H1 (cell line): ENCODE data around the gene ZNF30. TPM values are rescaled to one million over a fixed set of nuclear protein-coding genes. Genes with fewer than 3 reads are reported as not detected.

Experiments
- CTCF ChIA-PET: fragments of 300-600 bp; sonication (Branson Sonifier 250); formaldehyde crosslinking; loops from one replicate; lab custom pipeline; 2021; ENCODE audit not compliant: partially characterized antibody; lab: Charles Lee
- POLR2A ChIA-PET: fragments of 300-600 bp; sonication (Branson Sonifier 250); formaldehyde crosslinking; loops from one replicate; lab custom pipeline; 2021; ENCODE audit warnings: inconsistent platforms; ENCODE audit not compliant: partially characterized antibody; lab: Charles Lee
- DNase-seq, 2 experiments: peaks; one replicate each; pipeline versions ENCODE4 v3.0.0 to v3.0.0-alpha.2; 2010 to 2022; ENCODE audit warnings: low spot score in 2 of 2, low read depth in 1 of 2, mixed read lengths in 1 of 2
- FAIRE-seq: peaks from 2 replicates; lab custom pipeline; 2011; peaks lifted over from hg19 to GRCh38; lab: Jason Lieb, UNC
- H2AFZ ChIP-seq: 2 replicates; pipeline ENCODE4 v1.8.1; 2012; ENCODE audit warnings: low read length, inconsistent platforms
- H2AK5ac ChIP-seq: 2 replicates; pipeline ENCODE4 v1.6.1; 2013; ENCODE audit warnings: low read depth, low read length
- H2BK120ac ChIP-seq: replicated peaks from 2 replicates; pipeline ENCODE3; 2013; ENCODE audit warnings: low read depth, low read length, inconsistent platforms
- H2BK12ac ChIP-seq: 2 replicates; pipeline ENCODE4 v1.6.1; 2013; ENCODE audit warnings: low read depth, low read length
- H2BK15ac ChIP-seq: 2 replicates; pipeline ENCODE4 v1.6.1; 2013; ENCODE audit warnings: low read length
- H2BK20ac ChIP-seq: 2 replicates; pipeline ENCODE4 v1.6.1; 2013; ENCODE audit warnings: low read length
- H2BK5ac ChIP-seq: 2 replicates; pipeline ENCODE4 v1.6.1; 2013; ENCODE audit warnings: low read depth, low read length
- H3K14ac ChIP-seq: 2 replicates; pipeline ENCODE4 v1.6.1; 2013; ENCODE audit warnings: inconsistent platforms; ENCODE audit not compliant: insufficient read length
- H3K18ac ChIP-seq: 2 replicates; pipeline ENCODE4 v1.6.1; 2013; ENCODE audit warnings: low read length; ENCODE audit errors: extremely low read depth
- H3K23ac ChIP-seq: 2 replicates; pipeline ENCODE4 v1.6.1; 2013; ENCODE audit warnings: inconsistent platforms; ENCODE audit not compliant: insufficient read length
- H3K23me2 ChIP-seq: 2 replicates; pipeline ENCODE4 v1.6.1; 2013; ENCODE audit warnings: low read depth, low read length
- H3K27ac ChIP-seq: 2 replicates; pipeline ENCODE4 v1.6.1; 2011; ENCODE audit warnings: low read depth, low read length, inconsistent platforms
- H3K27me3 ChIP-seq, 4 experiments: replicated peaks in 1 of 4; 1 replicate in 1 of 4; 2 replicates in 3 of 4; pipeline versions ENCODE4 v1.6.1 to v1.8.1; 2011 to 2013; ENCODE audit warnings: low read length in 3 of 4, mild to moderate bottlenecking in 3 of 4, inconsistent platforms in 2 of 4, mixed read lengths in 2 of 4, moderate library complexity in 1 of 4; ENCODE audit not compliant: control insufficient read depth in 3 of 4, insufficient read depth in 3 of 4; ENCODE audit errors: extremely low read depth in 1 of 4
- H3K36me3 ChIP-seq, 4 experiments: 2 replicates each; pipeline versions ENCODE4 v1.6.1 to v1.8.1; 2011 to 2013; ENCODE audit warnings: mild to moderate bottlenecking in 4 of 4, low read length in 3 of 4, moderate library complexity in 2 of 4, control low read depth in 1 of 4, inconsistent platforms in 1 of 4; ENCODE audit not compliant: insufficient read depth in 4 of 4, control insufficient read depth in 2 of 4
- H3K4ac ChIP-seq: replicated peaks from 2 replicates; pipeline ENCODE3; 2013; ENCODE audit warnings: low read length, low read depth, mixed read lengths, inconsistent platforms; ENCODE audit not compliant: insufficient read length
- H3K4me1 ChIP-seq, 4 experiments: replicated peaks in 1 of 4; 1 replicate in 1 of 4; 2 replicates in 3 of 4; pipeline versions ENCODE4 v1.6.1 to v1.8.1; 2011 to 2013; ENCODE audit warnings: low read length in 3 of 4, inconsistent platforms in 2 of 4, mixed read lengths in 1 of 4; ENCODE audit not compliant: insufficient read depth in 4 of 4, control insufficient read depth in 3 of 4
- H3K4me2 ChIP-seq, 2 experiments: 2 replicates each; pipeline versions ENCODE4 v1.6.1 to v1.8.1; 2011 to 2013; ENCODE audit warnings: low read depth in 2 of 2, low read length in 2 of 2, control low read depth in 1 of 2, inconsistent platforms in 1 of 2, mild to moderate bottlenecking in 1 of 2; ENCODE audit not compliant: insufficient read depth in 1 of 2
- H3K4me3 ChIP-seq, 4 experiments: fragments of 200-600, 300-600 bp in 1 of 4; sonication (generic), shearing (Covaris generic), sonication (Bioruptor Twin) in 1 of 4; 2 replicates each; pipeline versions ENCODE4 v1.5.1 to v1.8.1; 2011 to 2016; ENCODE audit warnings: low read length in 4 of 4, low read depth in 3 of 4, control low read depth in 2 of 4, inconsistent platforms in 2 of 4, mild to moderate bottlenecking in 2 of 4, mixed read lengths in 1 of 4, moderate library complexity in 1 of 4; ENCODE audit not compliant: insufficient read depth in 2 of 4; ENCODE audit errors: extremely low read depth in 1 of 4
- H3K56ac ChIP-seq: replicated peaks from 2 replicates; pipeline ENCODE3; 2013; ENCODE audit warnings: low read depth, mild to moderate bottlenecking, mixed read lengths, low read length, inconsistent platforms; ENCODE audit not compliant: insufficient read length
- H3K79me1 ChIP-seq: 2 replicates; pipeline ENCODE4 v1.6.1; 2013; ENCODE audit warnings: low read depth, low read length, control low read depth
- H3K79me2 ChIP-seq, 2 experiments: 2 replicates each; pipeline versions ENCODE4 v1.6.1 to v1.8.1; 2012 to 2013; ENCODE audit warnings: low read length in 2 of 2, mild to moderate bottlenecking in 2 of 2, inconsistent platforms in 1 of 2; ENCODE audit not compliant: insufficient read depth in 2 of 2, control insufficient read depth in 1 of 2
- H3K9ac ChIP-seq, 4 experiments: replicated peaks in 1 of 4; 1 replicate in 1 of 4; 2 replicates in 3 of 4; pipeline versions ENCODE4 v1.6.1 to v1.8.1; 2011 to 2013; ENCODE audit warnings: low read depth in 3 of 4, low read length in 3 of 4, control low read depth in 2 of 4, mild to moderate bottlenecking in 2 of 4, moderate library complexity in 2 of 4, inconsistent platforms in 1 of 4; ENCODE audit errors: extremely low read depth in 1 of 4
- H3K9me3 ChIP-seq, 2 experiments: 2 replicates each; pipeline versions ENCODE4 v1.6.1 to v1.8.1; 2012 to 2013; ENCODE audit warnings: mild to moderate bottlenecking in 2 of 2, moderate library complexity in 2 of 2, control low read depth in 1 of 2, inconsistent platforms in 1 of 2, low read depth in 1 of 2, low read length in 1 of 2, mixed read lengths in 1 of 2; ENCODE audit not compliant: insufficient read depth in 2 of 2
- H4K20me1 ChIP-seq, 2 experiments: replicated peaks in 1 of 2; 2 replicates each; pipeline versions ENCODE3 to v1.8.1; 2011 to 2013; ENCODE audit warnings: inconsistent platforms in 2 of 2, low read length in 2 of 2, mild to moderate bottlenecking in 1 of 2; ENCODE audit not compliant: insufficient read depth in 2 of 2, control insufficient read depth in 1 of 2
- H4K5ac ChIP-seq: 2 replicates; pipeline ENCODE4 v1.6.1; 2013; ENCODE audit warnings: low read length, low read depth, mixed read lengths, inconsistent platforms; ENCODE audit not compliant: insufficient read length
- H4K8ac ChIP-seq: 2 replicates; pipeline ENCODE4 v1.8.0; 2013; ENCODE audit warnings: mild to moderate bottlenecking, moderate library complexity, low read length, inconsistent platforms; ENCODE audit not compliant: insufficient read depth; ENCODE audit errors: extremely low read depth
- H4K91ac ChIP-seq: replicated peaks from 2 replicates; pipeline ENCODE3; 2013; ENCODE audit warnings: low read length, mixed read lengths, inconsistent platforms; ENCODE audit not compliant: insufficient read length
- GABPA ChIP-seq: IDR thresholded peaks from 2 replicates; pipeline ENCODE4 v1.6.1; 2011; ENCODE audit warnings: mild to moderate bottlenecking, low read length, moderate library complexity, borderline replicate concordance; ENCODE audit not compliant: insufficient read depth
- SAP30 ChIP-seq: fragments of 300-600 bp; sonication (generic); IDR thresholded peaks from 2 replicates; pipeline ENCODE4 v1.7.1; 2012; ENCODE audit warnings: low read length, moderate library complexity, mild to moderate bottlenecking, inconsistent platforms; ENCODE audit not compliant: insufficient read depth, insufficient replicate concordance
- ZNF274 ChIP-seq: IDR thresholded peaks from 2 replicates; pipeline ENCODE4 v1.7.0; 2012; ENCODE audit warnings: low read length, borderline replicate concordance; ENCODE audit errors: extremely low read depth
- WGBS, 2 experiments: shearing (Covaris generic) in 1 of 2; methylation state at CpG; one replicate each; pipeline versions ENCODE4 v1.1.6 to v1.1.7; 2013 to 2015; ENCODE audit warnings: low lambda C conversion rate in 2 of 2, mixed read lengths in 2 of 2, inconsistent platforms in 1 of 2, low coverage in 1 of 2, missing lambda C conversion rate in 1 of 2; ENCODE audit not compliant: insufficient replicate concordance in 2 of 2, insufficient coverage in 1 of 2, insufficient read length in 1 of 2; ENCODE audit errors: extremely low coverage in 1 of 2, missing lambda C conversion rate in 1 of 2; 5-methylcytosine and 5-hydroxymethylcytosine counted together
- polyA plus RNA-seq, 7 experiments: library from polyadenylated mRNA; depleted of rRNA in 3 of 7; stranded (reverse) in 5 of 7; unstranded in 2 of 7; fragments of >200 nt in 5 of 7; fragments of 200-250 nt in 2 of 7; gene quantifications; 1 replicate in 5 of 7; 2 replicates in 1 of 7; 4 replicates in 1 of 7; pipeline versions ENCODE4 v1.2.1 to v1.2.3, GENCODE V29; 2011 to 2013; ENCODE audit warnings: missing spikeins in 2 of 7, mixed read lengths in 2 of 7
- total RNA-seq: library from RNA; stranded (reverse); fragmentation: NEBNext Ultra II Directional; extraction: Animal tissue kit (Norgen Biotek cat#: 25700); gene quantifications from 2 replicates; pipeline ENCODE4 v1.2.1, GENCODE V29; 2021

ZNF30 gene
- total and polyA plus RNA-seq, 2 of the 8 experiments (the other 6 are each of a cell fraction or from before 2014, with no cell fraction given) = 2.0 to 4.7 TPM

DNA sequence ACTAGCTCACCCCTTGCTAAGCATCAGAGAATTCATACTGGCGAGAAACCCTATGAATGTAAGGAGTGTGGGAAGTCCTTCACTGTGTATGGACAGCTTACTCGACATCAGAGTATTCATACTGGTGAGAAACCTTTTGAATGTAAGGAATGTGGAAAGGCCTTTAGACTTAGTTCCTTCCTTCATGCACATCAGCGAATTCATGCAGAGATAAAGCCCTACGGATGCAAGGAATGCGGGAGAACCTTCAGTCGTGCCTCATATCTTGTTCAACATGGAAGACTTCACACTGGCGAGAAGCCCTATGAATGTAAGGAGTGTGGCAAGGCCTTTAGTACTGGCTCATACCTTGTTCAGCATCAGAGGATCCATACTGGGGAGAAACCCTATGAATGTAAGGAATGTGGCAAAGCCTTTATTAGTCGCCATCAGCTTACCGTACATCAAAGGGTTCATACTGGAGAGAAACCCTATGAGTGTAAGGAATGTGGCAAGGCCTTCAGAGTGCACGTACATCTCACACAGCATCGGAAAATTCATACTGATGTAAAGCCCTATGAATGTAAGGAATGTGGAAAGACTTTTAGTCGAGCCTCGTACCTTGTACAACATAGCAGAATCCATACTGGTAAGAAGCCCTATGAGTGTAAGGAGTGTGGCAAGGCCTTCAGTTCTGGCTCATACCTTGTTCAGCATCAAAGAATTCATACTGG lies 17.3 kb downstream of the ZNF30 start:
- FAIRE-seq (no peak), DNase-seq (no peak)
- Histone ChIP-seq H2BK120ac (no peak overlapping the region), H2BK5ac (no peak overlapping the region), H4K5ac (no peak overlapping the region), H3K56ac (no peak overlapping the region), H3K4me3 (no peak overlapping the region), H3K4ac (no peak overlapping the region), H2BK20ac (no peak overlapping the region), H3K79me2 (no peaks in the 10 kb centered on the region), H3K27ac (no peak overlapping the region), H4K8ac (no peak overlapping the region), H3K27me3 (peaks cover 0 to 1% (median 0%) of the 10 kb centered on the region in 4 experiments; a peak in 1 of 7 replicates), H3K4me2 (no peak overlapping the region), H3K9ac (no peak overlapping the region), H2AFZ (no peak overlapping the region), H3K36me3 (peaks cover 3 to 29% (median 15%) of the 10 kb centered on the region in 4 experiments), H3K4me1 (no peaks in the 10 kb centered on the region), H3K9me3 (peaks cover 23 to 35% of the 10 kb centered on the region in 2 experiments), H2BK12ac (no peak overlapping the region), H4K91ac (no peak overlapping the region), H4K20me1 (no peaks in the 10 kb centered on the region), H3K79me1 (no peaks in the 10 kb centered on the region), H3K23me2 (no peaks in the 10 kb centered on the region), H2AK5ac (no peak overlapping the region), H2BK15ac (no peak overlapping the region), H3K14ac (no peak overlapping the region), H3K18ac (no peak overlapping the region), H3K23ac (no peak overlapping the region)
- ChIA-PET POLR2A (no interaction called here), CTCF (interaction anchor here (0.6 kb wide), 1 partner anchor 534 kb away, joined by 3 read pairs; no protein-coding TSS in a partner anchor)
- 94% methylated on average over 13 of the region's 13 CpGs; no CpG with 5 or more reads in 1 of the 2 experiments for whole genome bisulfite sequencing, 2 experiments
- TF ChIP-seq GABPA (no peak), ZNF274 (peak; percentile 78), SAP30 (no peak)
